Tibial nerve (tissue), 4 donors: Measurements from ENCODE around the gene SLC38A10.

Source experiments
- CTCF ChIP-seq, 5 experiments: fragments of 200-600 bp in 3 of 5; fragments of 450-650 bp in 2 of 5; sonication (generic) in 3 of 5; IDR thresholded peaks; one replicate each; pipeline ENCODE4 v1.5.1; 2016 to 2019; ENCODE audit warnings: antibody characterized with exemption in 5 of 5, mild to moderate bottlenecking in 3 of 5, moderate library complexity in 2 of 5
- EP300 ChIP-seq, 2 donors: sonication (generic); formaldehyde crosslinking; IDR thresholded peaks; one replicate each; pipeline ENCODE4 v1.6.1; 2017; ENCODE audit warnings: antibody characterized with exemption in 2 of 2, mild to moderate bottlenecking in 1 of 2

GRCh38 chr17:81271226-81271625 is 23.9 kb downstream of the SLC38A10 start:
- TF ChIP-seq CTCF (IDR thresholded peaks at IDR 0.05) (no peak), EP300 (IDR thresholded peaks at IDR 0.05) (no peak)
